CD14-positive monocyte (primary cell): ENCODE data around the gene ALDOC. TPM values are rescaled to one million over a fixed set of nuclear protein-coding genes. Genes with fewer than 3 reads are reported as not detected.

Source experiments
- DNase-seq, 3 donors: peaks; one replicate each; pipeline ENCODE4 v3.0.0-alpha.2; 2011 to 2022
- H2AFZ ChIP-seq: 2 replicates; pipeline ENCODE4 v1.6.0; 2012; ENCODE audit warnings: mild to moderate bottlenecking, low read depth, low read length, inconsistent platforms; ENCODE audit not compliant: insufficient read depth, poor library complexity, severe bottlenecking
- H3K27ac ChIP-seq, 2 donors: 1 replicate in 1 of 2; 2 replicates in 1 of 2; pipeline ENCODE4 v1.5.1; 2012 to 2013; ENCODE audit warnings: low read length in 2 of 2, control low read depth in 1 of 2, inconsistent platforms in 1 of 2, low read depth in 1 of 2, mild to moderate bottlenecking in 1 of 2
- H3K27me3 ChIP-seq, 2 donors: one replicate each; pipeline versions ENCODE4 v1.6.0 to v1.6.1; 2011 to 2013; ENCODE audit warnings: low read length in 2 of 2; ENCODE audit not compliant: control insufficient read depth in 2 of 2, insufficient read depth in 2 of 2
- H3K36me3 ChIP-seq, 2 donors: replicated peaks in 1 of 2; 1 replicate in 1 of 2; 2 replicates in 1 of 2; pipeline versions ENCODE4 v1.5.1 to v1.6.1; 2012 to 2013; ENCODE audit warnings: low read length in 2 of 2, control low read depth in 1 of 2, inconsistent platforms in 1 of 2, mild to moderate bottlenecking in 1 of 2; ENCODE audit not compliant: insufficient read depth in 2 of 2, control insufficient read depth in 1 of 2
- H3K4me1 ChIP-seq, 2 donors: 1 replicate in 1 of 2; 2 replicates in 1 of 2; pipeline versions ENCODE4 v1.5.1 to v1.6.1; 2012 to 2013; ENCODE audit warnings: low read length in 2 of 2, control low read depth in 1 of 2, inconsistent platforms in 1 of 2, mild to moderate bottlenecking in 1 of 2, moderate library complexity in 1 of 2; ENCODE audit not compliant: insufficient read depth in 2 of 2, control insufficient read depth in 1 of 2
- H3K4me2 ChIP-seq: replicated peaks from 2 replicates; pipeline ENCODE3; 2012; ENCODE audit warnings: low read length, moderate library complexity, mild to moderate bottlenecking; ENCODE audit not compliant: poor library complexity, severe bottlenecking; ENCODE audit errors: extremely low read depth
- H3K4me3 ChIP-seq, 3 experiments: fragments of 200-600 bp in 1 of 3; sonication (generic) in 1 of 3; replicated peaks in 1 of 3; 1 replicate in 2 of 3; 2 replicates in 1 of 3; pipeline ENCODE4 v1.5.1; 2011 to 2013; ENCODE audit warnings: low read length in 3 of 3, mild to moderate bottlenecking in 3 of 3, control low read depth in 2 of 3, low read depth in 2 of 3, inconsistent platforms in 1 of 3, moderate library complexity in 1 of 3
- H3K79me2 ChIP-seq: 2 replicates; pipeline ENCODE4 v1.6.0; 2012; ENCODE audit warnings: mild to moderate bottlenecking, control low read depth, inconsistent platforms, low read length, moderate library complexity; ENCODE audit not compliant: insufficient read depth
- H3K9ac ChIP-seq: 2 replicates; pipeline ENCODE4 v1.6.0; 2017; ENCODE audit warnings: low read length, mild to moderate bottlenecking; ENCODE audit not compliant: insufficient read depth, poor library complexity, severe bottlenecking
- H3K9me3 ChIP-seq, 2 donors: replicated peaks in 1 of 2; 1 replicate in 1 of 2; 2 replicates in 1 of 2; pipeline versions ENCODE4 v1.5.1 to v1.6.1; 2012 to 2013; ENCODE audit warnings: low read length in 2 of 2, control low read depth in 1 of 2; ENCODE audit not compliant: control insufficient read depth in 1 of 2, insufficient read depth in 1 of 2
- H4K20me1 ChIP-seq: 2 replicates; pipeline ENCODE4 v1.6.0; 2012; ENCODE audit warnings: mild to moderate bottlenecking, low read length, control low read depth, moderate library complexity; ENCODE audit not compliant: insufficient read depth
- H3K27ac Mint-ChIP-seq, 7 donors: one replicate each; pipeline ENCODE4 v1.8.0; 2020; ENCODE audit warnings: mild to moderate bottlenecking in 7 of 7, mixed read lengths in 7 of 7, moderate library complexity in 6 of 7, inconsistent platforms in 2 of 7
- H3K27me3 Mint-ChIP-seq, 3 donors: one replicate each; pipeline ENCODE4 v1.8.0; 2021 to 2022; ENCODE audit warnings: low read depth in 3 of 3, mild to moderate bottlenecking in 3 of 3, mixed read lengths in 3 of 3, moderate library complexity in 3 of 3, inconsistent platforms in 1 of 3
- H3K36me3 Mint-ChIP-seq, 2 donors: one replicate each; pipeline ENCODE4 v1.8.0; 2020; ENCODE audit warnings: mixed read lengths in 2 of 2, inconsistent platforms in 1 of 2, mild to moderate bottlenecking in 1 of 2
- H3K4me1 Mint-ChIP-seq: one replicate; pipeline ENCODE4 v1.8.0; 2020; ENCODE audit warnings: mild to moderate bottlenecking, mixed read lengths
- H3K4me3 Mint-ChIP-seq, 2 donors: one replicate each; pipeline ENCODE4 v1.8.0; 2020; ENCODE audit warnings: mild to moderate bottlenecking in 2 of 2, mixed read lengths in 2 of 2, moderate library complexity in 1 of 2
- H3K9me3 Mint-ChIP-seq, 7 donors: one replicate each; pipeline ENCODE4 v1.8.0; 2020 to 2022; ENCODE audit warnings: mixed read lengths in 7 of 7, mild to moderate bottlenecking in 6 of 7, moderate library complexity in 6 of 7, inconsistent platforms in 2 of 7
- WGBS: methylation state at CpG from one replicate; pipeline ENCODE4 v1.1.5; 2013; ENCODE audit warnings: missing lambda C conversion rate; ENCODE audit not compliant: insufficient coverage; 5-methylcytosine and 5-hydroxymethylcytosine counted together
- intact Hi-C, 2 donors: fragments of 100-400 bp; cut with micrococcal nuclease; formaldehyde crosslinking; loops; one replicate each; pipeline versions ENCODE4 v1.15.0 to v1.15.1; 2023
- polyA plus RNA-seq, 3 donors: library from polyadenylated mRNA; depleted of rRNA in 1 of 3; unstranded in 2 of 3; stranded (reverse) in 1 of 3; fragments of 300-500 nt in 2 of 3; fragments of >200 nt in 1 of 3; fragmentation: Illumina TruSeq in 2 of 3; gene quantifications; 1 replicate in 2 of 3; 2 replicates in 1 of 3; pipeline ENCODE4 v1.2.3, GENCODE V29; 2012 to 2021
- TF ChIP-seq, protein P1 (sequence below): fragments of 200-600 bp; IDR thresholded peaks from one replicate; pipeline ENCODE4 v1.8.0; 2022; ENCODE audit warnings: antibody characterized with exemption, mild to moderate bottlenecking

The ALDOC gene
- polyA plus RNA-seq, 3 donors, result 7.1 to 10.6 (median 9.8) TPM

DNA sequence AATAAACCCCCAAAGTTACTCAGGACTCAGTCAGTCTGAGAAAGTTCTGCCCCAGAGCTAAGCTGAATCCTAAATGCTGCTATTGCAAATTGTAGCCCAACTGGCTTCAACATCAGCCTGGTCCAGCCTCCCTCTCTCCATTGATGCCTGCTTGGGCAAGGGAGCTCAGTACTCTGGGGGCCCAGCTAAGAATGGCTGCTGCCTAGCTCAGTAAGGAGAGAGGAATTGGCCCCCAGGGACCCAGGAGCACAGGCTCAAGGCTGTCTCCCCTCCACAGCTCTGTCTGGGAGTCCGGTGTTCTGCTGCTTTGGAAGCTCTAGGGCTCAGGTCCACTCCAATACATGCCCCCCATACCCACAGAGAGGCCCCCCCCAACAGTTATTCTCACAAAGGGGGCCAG, 25.8 kb downstream of the ALDOC start:
- no peak for DNase-seq
- H3K9ac ChIP-seq, result no peak overlapping the region
- peak overlapping the region; percentile 92 for H3K4me2 ChIP-seq
- H3K27me3 ChIP-seq, result no peaks in the 10 kb centered on the region
- WGBS, result no CpG with 5 or more reads among the region's 1 CpG
- H2AFZ ChIP-seq, result no peak overlapping the region
- H4K20me1 ChIP-seq, result peaks cover 38% of the 10 kb centered on the region
- H3K4me1 ChIP-seq, result peaks cover 57 to 62% of the 10 kb centered on the region in 2 donors
- H3K4me3 ChIP-seq, result peak overlapping the region in 1 of 3 experiments; percentile 83
- TF ChIP-seq, protein P1, sequence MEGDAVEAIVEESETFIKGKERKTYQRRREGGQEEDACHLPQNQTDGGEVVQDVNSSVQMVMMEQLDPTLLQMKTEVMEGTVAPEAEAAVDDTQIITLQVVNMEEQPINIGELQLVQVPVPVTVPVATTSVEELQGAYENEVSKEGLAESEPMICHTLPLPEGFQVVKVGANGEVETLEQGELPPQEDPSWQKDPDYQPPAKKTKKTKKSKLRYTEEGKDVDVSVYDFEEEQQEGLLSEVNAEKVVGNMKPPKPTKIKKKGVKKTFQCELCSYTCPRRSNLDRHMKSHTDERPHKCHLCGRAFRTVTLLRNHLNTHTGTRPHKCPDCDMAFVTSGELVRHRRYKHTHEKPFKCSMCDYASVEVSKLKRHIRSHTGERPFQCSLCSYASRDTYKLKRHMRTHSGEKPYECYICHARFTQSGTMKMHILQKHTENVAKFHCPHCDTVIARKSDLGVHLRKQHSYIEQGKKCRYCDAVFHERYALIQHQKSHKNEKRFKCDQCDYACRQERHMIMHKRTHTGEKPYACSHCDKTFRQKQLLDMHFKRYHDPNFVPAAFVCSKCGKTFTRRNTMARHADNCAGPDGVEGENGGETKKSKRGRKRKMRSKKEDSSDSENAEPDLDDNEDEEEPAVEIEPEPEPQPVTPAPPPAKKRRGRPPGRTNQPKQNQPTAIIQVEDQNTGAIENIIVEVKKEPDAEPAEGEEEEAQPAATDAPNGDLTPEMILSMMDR, result no peak
- peaks cover 0 to 2% (median 0%) of the 10 kb centered on the region in 3 donors for H3K27me3 Mint-ChIP-seq
- peaks cover 35 to 43% of the 10 kb centered on the region in 2 donors for H3K36me3 ChIP-seq
- no peaks in the 10 kb centered on the region for H3K9me3 Mint-ChIP-seq
- H3K9me3 ChIP-seq, result no peaks in the 10 kb centered on the region
- peak overlapping the region in 3 of 7 donors; percentile 62 to 94 (median 93) for H3K27ac Mint-ChIP-seq
- H3K4me1 Mint-ChIP-seq, result peaks cover 54% of the 10 kb centered on the region
- peaks cover 37 to 58% of the 10 kb centered on the region in 2 donors for H3K36me3 Mint-ChIP-seq
- H3K79me2 ChIP-seq, result peaks cover 29% of the 10 kb centered on the region
- H3K27ac ChIP-seq, result peak overlapping the region in 1 of 2 donors; percentile 88
- intact Hi-C loops, result no loop called here
- peak overlapping the region; percentile 92 to 97 for H3K4me3 Mint-ChIP-seq

DNA sequence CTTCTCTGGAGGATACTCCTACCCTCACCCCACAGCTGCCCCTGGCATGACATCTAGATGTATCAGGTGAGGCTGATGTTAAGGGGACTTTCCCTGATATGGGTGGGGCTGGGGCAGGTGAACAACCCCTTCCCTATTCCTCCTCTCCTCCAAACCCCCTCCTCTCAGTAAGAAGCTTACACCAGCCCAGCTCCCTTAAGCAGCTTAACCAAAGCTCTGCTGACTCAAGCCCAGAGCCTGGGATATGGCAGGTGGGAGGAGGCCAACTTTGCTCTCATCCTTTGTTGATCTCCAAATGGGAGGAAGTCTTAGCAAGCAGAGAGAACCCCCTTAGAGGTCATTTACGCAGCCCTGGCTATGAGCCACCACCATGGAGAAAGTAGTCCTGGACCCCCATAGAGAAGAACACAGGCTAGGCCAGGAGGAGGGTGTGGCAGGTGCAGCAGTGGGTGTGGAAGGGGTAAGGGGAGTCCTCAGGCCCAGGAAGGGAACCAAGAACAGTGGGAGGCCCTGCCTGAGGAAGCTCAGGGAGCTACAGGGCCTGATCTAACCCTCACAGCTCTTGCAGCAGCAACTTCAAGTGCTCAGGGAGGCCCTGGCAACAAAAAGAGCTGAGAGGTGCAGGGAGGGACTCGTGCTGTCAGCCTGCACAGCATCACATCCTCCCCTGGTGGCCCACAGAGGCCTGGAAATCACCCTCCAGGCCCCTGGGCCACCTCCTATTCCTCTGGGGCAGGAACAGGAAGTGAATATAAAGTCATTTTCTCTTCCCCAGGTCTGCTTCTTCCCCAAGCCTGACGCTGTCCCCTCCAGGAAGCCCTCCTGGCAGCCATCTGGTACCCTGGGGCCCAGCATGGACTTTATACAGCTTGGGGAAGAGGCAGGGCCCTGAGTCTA, 27.2 kb downstream of the ALDOC start:
- Histone ChIP-seq H4K20me1 (peaks cover 38% of the 10 kb centered on the region), H3K9ac (peak overlapping the region; percentile 37), H3K27ac (peak overlapping the region; percentile 86 to 88), H3K4me2 (peak overlapping the region; percentile 92), H3K4me3 (peak overlapping the region in 1 of 3 experiments; percentile 83), H3K36me3 (peaks cover 21 to 31% of the 10 kb centered on the region in 2 donors), H3K27me3 (no peaks in the 10 kb centered on the region), H3K79me2 (peaks cover 29% of the 10 kb centered on the region), H3K4me1 (peaks cover 57 to 62% of the 10 kb centered on the region in 2 donors), H3K9me3 (no peaks in the 10 kb centered on the region), H2AFZ (no peak overlapping the region)
- TF ChIP-seq, protein P1, result peak; percentile 10
- intact Hi-C loops, result no loop called here
- Mint-ChIP-seq H3K27me3 (peaks cover 0 to 2% (median 0%) of the 10 kb centered on the region in 3 donors), H3K36me3 (peaks cover 36 to 50% of the 10 kb centered on the region in 2 donors), H3K4me1 (peaks cover 54% of the 10 kb centered on the region), H3K9me3 (no peaks in the 10 kb centered on the region), H3K4me3 (peak overlapping the region in 1 of 2 donors; percentile 57), H3K27ac (peak overlapping the region; percentile 86 to 94 (median 93))
- 50% methylated on average over 2 of the region's 3 CpGs for WGBS
- DNase-seq, result peak; percentile 63 to 86 (median 85)
